ENCODE data around the gene PTPN1. TPM values are rescaled to one million over a fixed set of nuclear protein-coding genes. Genes with fewer than 3 reads are reported as not detected.

PTPN1 gene
- total and polyA plus RNA-seq, 2 experiments from 2014 or later = 19.4 to 29.4 TPM

DNA sequence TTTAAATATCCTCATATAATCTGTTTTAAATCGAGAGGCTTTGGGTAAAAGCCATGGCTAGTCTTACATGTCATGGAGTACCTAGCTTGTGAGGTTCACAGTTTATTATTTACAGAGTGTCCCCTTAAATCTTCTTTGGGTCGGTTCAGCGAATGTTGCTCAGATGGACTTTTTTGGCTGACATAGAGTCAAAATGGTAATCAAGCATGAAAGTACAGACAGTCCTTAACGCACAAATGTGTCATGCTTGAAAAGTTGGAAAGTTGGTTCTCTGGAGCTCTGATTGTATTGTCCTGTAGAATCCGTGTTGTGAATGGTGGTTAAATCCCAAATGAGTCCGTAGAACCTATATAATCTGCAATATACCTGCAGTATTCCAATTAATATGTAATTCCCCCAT, 22.0 kb downstream of the PTPN1 start:
- Histone ChIP-seq H3K27ac (no peak overlapping the region), H3K4me3 (no peak overlapping the region), H3K36me3 (no peaks in the 10 kb centered on the region), H3K27me3 (no peaks in the 10 kb centered on the region), H3K4me1 (ENCODE audit: low read depth) (no peaks in the 10 kb centered on the region), H3K9me3 (ENCODE audit: low read depth) (no peaks in the 10 kb centered on the region)
- no peak for DNase-seq (ENCODE audit: low read depth in 1 of 2, low spot score in 1 of 2)
- TF ChIP-seq, protein P1, sequence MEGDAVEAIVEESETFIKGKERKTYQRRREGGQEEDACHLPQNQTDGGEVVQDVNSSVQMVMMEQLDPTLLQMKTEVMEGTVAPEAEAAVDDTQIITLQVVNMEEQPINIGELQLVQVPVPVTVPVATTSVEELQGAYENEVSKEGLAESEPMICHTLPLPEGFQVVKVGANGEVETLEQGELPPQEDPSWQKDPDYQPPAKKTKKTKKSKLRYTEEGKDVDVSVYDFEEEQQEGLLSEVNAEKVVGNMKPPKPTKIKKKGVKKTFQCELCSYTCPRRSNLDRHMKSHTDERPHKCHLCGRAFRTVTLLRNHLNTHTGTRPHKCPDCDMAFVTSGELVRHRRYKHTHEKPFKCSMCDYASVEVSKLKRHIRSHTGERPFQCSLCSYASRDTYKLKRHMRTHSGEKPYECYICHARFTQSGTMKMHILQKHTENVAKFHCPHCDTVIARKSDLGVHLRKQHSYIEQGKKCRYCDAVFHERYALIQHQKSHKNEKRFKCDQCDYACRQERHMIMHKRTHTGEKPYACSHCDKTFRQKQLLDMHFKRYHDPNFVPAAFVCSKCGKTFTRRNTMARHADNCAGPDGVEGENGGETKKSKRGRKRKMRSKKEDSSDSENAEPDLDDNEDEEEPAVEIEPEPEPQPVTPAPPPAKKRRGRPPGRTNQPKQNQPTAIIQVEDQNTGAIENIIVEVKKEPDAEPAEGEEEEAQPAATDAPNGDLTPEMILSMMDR (IDR thresholded peaks at IDR 0.05; ENCODE audit: low read depth, low read length) = no peak

DNA sequence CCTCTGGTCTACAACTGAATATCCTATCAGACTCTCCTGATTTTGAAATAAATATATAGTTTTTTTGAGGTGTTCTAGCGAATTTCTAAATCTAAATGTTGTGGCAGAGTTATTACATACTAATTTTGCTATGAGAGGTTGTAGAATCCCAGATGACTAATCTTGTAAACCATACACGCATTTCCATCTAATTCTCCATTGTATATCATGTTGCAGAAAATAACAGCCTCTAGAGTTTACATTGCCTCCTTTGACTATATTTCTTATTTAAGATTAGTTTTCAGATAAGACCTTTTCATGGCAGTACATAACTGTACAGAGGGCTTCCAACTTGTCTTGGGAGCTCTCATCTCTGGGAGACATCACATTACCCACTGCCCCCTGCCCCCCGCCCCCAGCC, 22.9 kb downstream of the PTPN1 start:
- no peaks in the 10 kb centered on the region for H3K36me3 ChIP-seq
- H3K27me3 ChIP-seq = no peaks in the 10 kb centered on the region
- TF ChIP-seq, protein P1 (IDR thresholded peaks at IDR 0.05; ENCODE audit: low read depth, low read length) = no peak
- no peak overlapping the region for H3K4me3 ChIP-seq
- no peak overlapping the region for H3K27ac ChIP-seq
- DNase-seq (ENCODE audit: low read depth in 1 of 2, low spot score in 1 of 2) = no peak
- no peaks in the 10 kb centered on the region for H3K9me3 ChIP-seq (ENCODE audit: low read depth)
- no peaks in the 10 kb centered on the region for H3K4me1 ChIP-seq (ENCODE audit: low read depth)

DNA sequence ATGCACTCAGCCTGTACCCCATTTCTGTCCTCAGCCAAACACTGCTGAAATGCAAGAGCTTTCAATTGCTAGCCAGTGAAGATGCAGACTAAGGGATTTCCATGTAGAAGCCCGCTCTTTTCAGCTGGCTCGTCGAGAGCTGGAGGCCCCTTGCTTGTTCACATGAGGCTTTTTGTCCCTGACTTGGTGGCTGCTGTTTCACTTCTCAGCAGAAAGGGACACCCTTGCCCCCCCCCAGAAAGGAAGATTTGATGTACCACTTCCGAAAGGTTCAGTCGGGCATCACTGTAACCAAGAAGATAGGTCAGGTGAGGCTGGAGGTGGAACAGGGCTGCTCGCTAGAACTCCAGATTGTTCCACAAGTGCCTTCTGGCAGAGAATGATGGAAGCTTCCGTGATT, 23.3 kb downstream of the PTPN1 start:
- Histone ChIP-seq H3K4me1 (ENCODE audit: low read depth) (no peaks in the 10 kb centered on the region), H3K27ac (no peak overlapping the region), H3K27me3 (no peaks in the 10 kb centered on the region), H3K36me3 (no peaks in the 10 kb centered on the region), H3K9me3 (ENCODE audit: low read depth) (no peaks in the 10 kb centered on the region), H3K4me3 (no peak overlapping the region)
- TF ChIP-seq, protein P1 (IDR thresholded peaks at IDR 0.05; ENCODE audit: low read depth, low read length) = no peak
- no peak for DNase-seq (ENCODE audit: low read depth in 1 of 2, low spot score in 1 of 2)

DNA sequence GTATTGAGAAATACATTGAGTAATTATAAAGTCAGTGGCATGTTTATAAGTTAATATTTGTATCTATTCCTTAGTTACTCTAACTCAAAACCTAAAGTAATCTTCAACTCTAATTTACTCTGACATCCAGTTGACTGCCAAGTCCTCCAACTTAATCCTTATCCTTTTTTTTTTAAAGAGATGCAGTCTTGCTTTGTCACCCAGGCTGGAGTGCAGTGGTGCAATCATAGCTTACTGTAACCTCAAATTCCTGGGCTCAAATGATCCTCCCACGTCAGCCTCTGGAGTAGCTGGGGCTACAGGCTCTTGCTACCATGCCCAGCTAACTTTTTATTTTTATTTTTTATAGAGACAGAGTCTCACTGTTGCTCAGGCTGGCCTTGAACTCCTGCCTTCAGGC, 24.4 kb downstream of the PTPN1 start:
- Histone ChIP-seq H3K4me1 (ENCODE audit: low read depth) (no peaks in the 10 kb centered on the region), H3K9me3 (ENCODE audit: low read depth) (no peaks in the 10 kb centered on the region), H3K4me3 (no peak overlapping the region), H3K36me3 (no peaks in the 10 kb centered on the region), H3K27me3 (no peaks in the 10 kb centered on the region), H3K27ac (no peak overlapping the region)
- TF ChIP-seq, protein P1 (IDR thresholded peaks at IDR 0.05; ENCODE audit: low read depth, low read length) = no peak
- peak in 1 of 2 donors; percentile 92 for DNase-seq (ENCODE audit: low read depth in 1 of 2, low spot score in 1 of 2)

DNA sequence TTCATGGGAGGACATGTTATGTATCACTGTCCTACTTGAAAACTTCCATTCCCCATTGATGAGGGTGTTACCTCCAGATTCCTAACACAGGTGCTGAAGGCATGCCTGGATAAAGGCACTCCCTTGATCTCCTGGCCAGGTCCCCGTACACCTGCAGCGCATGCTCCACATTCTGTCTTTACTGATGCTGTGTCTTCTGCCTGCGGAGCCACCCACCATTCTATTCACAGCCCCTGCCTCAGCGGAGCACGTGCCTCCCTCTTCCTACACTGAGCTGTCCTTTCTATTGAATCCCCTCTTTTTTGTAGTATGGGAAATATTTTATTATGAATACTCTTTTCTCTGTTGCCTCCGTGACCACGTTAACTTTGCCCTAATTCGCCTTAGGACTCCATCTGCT, 25.0 kb downstream of the PTPN1 start:
- TF ChIP-seq, protein P1 (IDR thresholded peaks at IDR 0.05; ENCODE audit: low read depth, low read length) = no peak
- Histone ChIP-seq H3K27ac (no peak overlapping the region), H3K36me3 (no peaks in the 10 kb centered on the region), H3K4me3 (no peak overlapping the region), H3K27me3 (no peaks in the 10 kb centered on the region), H3K4me1 (ENCODE audit: low read depth) (no peaks in the 10 kb centered on the region), H3K9me3 (ENCODE audit: low read depth) (no peaks in the 10 kb centered on the region)
- no peak for DNase-seq (ENCODE audit: low read depth in 1 of 2, low spot score in 1 of 2)

DNA sequence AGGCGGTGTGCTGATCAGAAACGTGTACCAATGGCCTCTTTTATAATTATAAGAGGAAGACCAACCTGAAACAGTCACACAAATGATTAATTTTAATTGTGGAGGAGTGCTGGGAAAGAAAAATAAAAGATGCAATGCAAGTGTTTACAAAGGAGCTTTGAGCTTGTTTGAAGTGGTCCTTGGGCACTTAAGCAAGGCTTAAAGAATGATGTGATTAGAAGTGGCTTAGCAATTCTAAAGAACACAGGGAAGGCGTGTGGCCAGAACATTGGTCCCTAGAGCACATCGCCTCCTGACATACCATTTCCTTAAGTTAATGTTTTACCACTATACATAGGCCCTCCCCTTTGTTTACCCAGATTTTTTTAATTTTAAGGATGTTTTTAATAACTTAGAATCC, 26.1 kb downstream of the PTPN1 start:
- H3K27ac ChIP-seq = no peak overlapping the region
- H3K27me3 ChIP-seq = no peaks in the 10 kb centered on the region
- no peak for DNase-seq (ENCODE audit: low read depth in 1 of 2, low spot score in 1 of 2)
- TF ChIP-seq, protein P1 (IDR thresholded peaks at IDR 0.05; ENCODE audit: low read depth, low read length) = no peak
- peaks cover 9% of the 10 kb centered on the region for H3K4me1 ChIP-seq (ENCODE audit: low read depth)
- no peaks in the 10 kb centered on the region for H3K36me3 ChIP-seq
- H3K4me3 ChIP-seq = no peak overlapping the region
- H3K9me3 ChIP-seq (ENCODE audit: low read depth) = no peaks in the 10 kb centered on the region
